H1 (cell line): ENCODE measurements around the gene DNM2. TPM values are rescaled to one million over a fixed set of nuclear protein-coding genes. Genes with fewer than 3 reads are reported as not detected.

Source experiments
- HDAC2 ChIP-seq, 2 experiments: fragments of 300-600 bp in 1 of 2; sonication (generic) in 1 of 2; IDR thresholded peaks; 2 replicates each; pipeline ENCODE4 v1.6.1; 2011 to 2012; ENCODE audit warnings: low read depth in 2 of 2, low read length in 2 of 2, mild to moderate bottlenecking in 2 of 2, moderate library complexity in 2 of 2, borderline replicate concordance in 1 of 2, inconsistent platforms in 1 of 2
- polyA plus RNA-seq, 7 experiments: library from polyadenylated mRNA; depleted of rRNA in 3 of 7; stranded (reverse) in 5 of 7; unstranded in 2 of 7; fragments of >200 nt in 5 of 7; fragments of 200-250 nt in 2 of 7; gene quantifications; 1 replicate in 5 of 7; 2 replicates in 1 of 7; 4 replicates in 1 of 7; pipeline versions ENCODE4 v1.2.1 to v1.2.3, GENCODE V29; 2011 to 2013; ENCODE audit warnings: missing spikeins in 2 of 7, mixed read lengths in 2 of 7
- total RNA-seq: library from RNA; stranded (reverse); fragmentation: NEBNext Ultra II Directional; extraction: Animal tissue kit (Norgen Biotek cat#: 25700); gene quantifications from 2 replicates; pipeline ENCODE4 v1.2.1, GENCODE V29; 2021

The DNM2 gene
- total and polyA plus RNA-seq, 2 of the 8 experiments (the other 6 are each of a cell fraction or from before 2014, with no cell fraction given), result 61.9 to 120 TPM

DNA sequence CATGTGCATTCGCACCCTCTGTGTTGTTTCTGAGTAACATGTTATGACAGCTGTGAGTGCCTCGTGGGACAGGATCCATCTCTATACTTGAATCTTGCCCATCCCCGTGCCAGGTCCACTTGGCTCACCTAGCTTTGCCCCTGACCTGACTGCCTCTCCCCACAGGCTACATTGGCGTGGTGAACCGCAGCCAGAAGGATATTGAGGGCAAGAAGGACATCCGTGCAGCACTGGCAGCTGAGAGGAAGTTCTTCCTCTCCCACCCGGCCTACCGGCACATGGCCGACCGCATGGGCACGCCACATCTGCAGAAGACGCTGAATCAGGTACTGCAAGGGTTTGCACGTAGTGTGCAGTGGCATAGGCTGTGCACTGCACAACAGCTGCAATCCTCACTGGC is 64.9 kb downstream of the DNM2 start (continued):
- no peak for TF ChIP-seq HDAC2 (IDR thresholded peaks at IDR 0.05; ENCODE audit: borderline replicate concordance in 1 of 2, low read depth in 2 of 2, low read length in 2 of 2)
